DND-41 (cell line): ENCODE measurements around the gene PTPN4.

Source experiments
- CTCF ChIP-seq: IDR thresholded peaks from 2 replicates; pipeline ENCODE4 v1.5.1; 2012; ENCODE audit warnings: borderline replicate concordance, low read length, moderate library complexity, mild to moderate bottlenecking; ENCODE audit not compliant: poor library complexity, severe bottlenecking; ENCODE audit errors: extremely low read depth
- EZH2 ChIP-seq: IDR thresholded peaks from 3 replicates; pipeline ENCODE4 v1.6.1; 2012; ENCODE audit warnings: borderline replicate concordance, low read depth, mild to moderate bottlenecking, moderate library complexity, low read length, inconsistent platforms; ENCODE audit not compliant: severe bottlenecking

- TF ChIP-seq CTCF = no peak
- no peak for TF ChIP-seq EZH2
These were observed 15.3 kb upstream of the PTPN4 start for GRCh38 chr2:119744335-119744939.
